Bronchial epithelial cell (primary cell): ENCODE results near the gene SORBS1. TPM values are rescaled to one million over a fixed set of nuclear protein-coding genes. Genes with fewer than 3 reads are reported as not detected.

Experiments
- DNase-seq: peaks from one replicate; pipeline ENCODE4 v3.0.0-alpha.2; 2010; ENCODE audit warnings: low read depth
- FAIRE-seq: peaks from 2 replicates; lab custom pipeline; 2011; peaks lifted over from hg19 to GRCh38; lab: Jason Lieb, UNC
- H3K27me3 ChIP-seq: 2 replicates; pipeline ENCODE4 v1.5.1; 2011; ENCODE audit warnings: low read length; ENCODE audit not compliant: control insufficient read depth, insufficient read depth
- H3K36me3 ChIP-seq: 2 replicates; pipeline ENCODE4 v1.5.1; 2011; ENCODE audit warnings: low read length; ENCODE audit not compliant: control insufficient read depth, insufficient read depth
- H3K4me3 ChIP-seq: 2 replicates; pipeline ENCODE4 v1.5.1; 2011; ENCODE audit warnings: mild to moderate bottlenecking, low read depth, low read length, control low read depth
- CTCF ChIP-seq: IDR thresholded peaks from 2 replicates; pipeline ENCODE4 v1.5.1; 2011; ENCODE audit warnings: mild to moderate bottlenecking, moderate library complexity, low read length, control low read depth, inconsistent platforms; ENCODE audit not compliant: insufficient read depth, severe bottlenecking
- total RNA-seq: library from RNA; depleted of rRNA; stranded (reverse); fragments of >200 nt; gene quantifications from 2 replicates; pipeline ENCODE4 v1.2.1, GENCODE V29; 2014

The SORBS1 gene
- total RNA-seq, 1 donor from 2014 or later: under 0.01 TPM

GRCh38 chr10:95405655-95406054 is 155.5 kb downstream of the SORBS1 start:
- DNase-seq: no peak
- FAIRE-seq: no peak
- H3K27me3 ChIP-seq: no peaks in the 10 kb centered on the region
- TF ChIP-seq CTCF: no peak
- no peak overlapping the region for H3K4me3 ChIP-seq
- H3K36me3 ChIP-seq: no peaks in the 10 kb centered on the region

- H3K4me3 ChIP-seq: no peak overlapping the region
- H3K27me3 ChIP-seq: no peaks in the 10 kb centered on the region
- DNase-seq (no peak), FAIRE-seq (no peak)
- no peaks in the 10 kb centered on the region for H3K36me3 ChIP-seq
- no peak for TF ChIP-seq CTCF
Measured at GRCh38 chr10:95404864-95405263, 156.3 kb downstream of the SORBS1 start.

GRCh38 chr10:95404462-95404858 is 156.7 kb downstream of the SORBS1 start:
- Histone ChIP-seq H3K27me3 (no peaks in the 10 kb centered on the region), H3K4me3 (no peak overlapping the region), H3K36me3 (no peaks in the 10 kb centered on the region)
- DNase-seq (no peak), FAIRE-seq (no peak)
- TF ChIP-seq CTCF: no peak

GRCh38 chr10:95403700-95404461 is 157.3 kb downstream of the SORBS1 start:
- no peak overlapping the region for H3K4me3 ChIP-seq
- no peak for TF ChIP-seq CTCF
- no peak for FAIRE-seq
- no peaks in the 10 kb centered on the region for H3K27me3 ChIP-seq
- DNase-seq: no peak
- H3K36me3 ChIP-seq: no peaks in the 10 kb centered on the region

- peak; percentile 28 for FAIRE-seq
Measured at GRCh38 chr10:95401704-95402469, 159.3 kb downstream of the SORBS1 start.

More at GRCh38 chr10:95401704-95402469, 159.3 kb downstream of the SORBS1 start:
- DNase-seq: no peak
- no peak for TF ChIP-seq CTCF
- no peak overlapping the region for H3K4me3 ChIP-seq
- no peaks in the 10 kb centered on the region for H3K36me3 ChIP-seq
- H3K27me3 ChIP-seq: no peaks in the 10 kb centered on the region
